HEK293T (cell line): ENCODE data around the gene TOMM34.

Source experiments
- PKNOX1 ChIP-seq: fragments of 450-650 bp; IDR thresholded peaks from 2 replicates; pipeline ENCODE4 v1.6.1; 2016
- SP1 ChIP-seq: fragments of 450-650 bp; IDR thresholded peaks from 2 replicates; pipeline ENCODE4 v1.6.1; 2017
- SUZ12 ChIP-seq: fragments of 450-650 bp; IDR thresholded peaks from 2 replicates; pipeline ENCODE4 v1.6.1; 2016; ENCODE audit warnings: mild to moderate bottlenecking
- TARDBP ChIP-seq: fragments of 450-650 bp; IDR thresholded peaks from 2 replicates; pipeline ENCODE4 v1.6.1; 2016

GRCh38 chr20:44946271-44946852, 13.8 kb downstream of the TOMM34 start:
- TF ChIP-seq SP1 (no peak), TARDBP (no peak), PKNOX1 (no peak), SUZ12 (no peak)
